Chondrocyte (in vitro differentiated cells): ENCODE data around the gene MT1F. TPM values are rescaled to one million over a fixed set of nuclear protein-coding genes. Genes with fewer than 3 reads are reported as not detected.

Source experiments
- DNase-seq: peaks from one replicate; pipeline ENCODE4 v3.0.0; 2021; ENCODE audit warnings: mixed read lengths, low spot score
- H3K27ac Mint-ChIP-seq: one replicate; pipeline ENCODE4 v1.8.0; 2021; ENCODE audit warnings: mild to moderate bottlenecking, moderate library complexity, mixed read lengths; ENCODE audit not compliant: unreplicated experiment
- H3K27me3 Mint-ChIP-seq: 2 replicates; pipeline ENCODE4 v1.8.0; 2021; ENCODE audit warnings: low read depth, mixed read lengths
- H3K36me3 Mint-ChIP-seq: 2 replicates; pipeline ENCODE4 v1.8.0; 2021; ENCODE audit warnings: low read depth, mixed read lengths
- H3K4me1 Mint-ChIP-seq: 2 replicates; pipeline ENCODE4 v1.8.0; 2021; ENCODE audit warnings: low read depth, mild to moderate bottlenecking, mixed read lengths
- H3K4me3 Mint-ChIP-seq: one replicate; pipeline ENCODE4 v1.8.0; 2021; ENCODE audit warnings: mild to moderate bottlenecking, moderate library complexity, mixed read lengths; ENCODE audit not compliant: unreplicated experiment
- H3K9me3 Mint-ChIP-seq: 2 replicates; pipeline ENCODE4 v1.8.0; 2021; ENCODE audit warnings: low read depth, mixed read lengths
- CTCF ChIP-seq: fragments of 200-600 bp; sonication (generic); IDR thresholded peaks from 2 replicates; pipeline ENCODE4 v1.5.0; 2021; ENCODE audit warnings: antibody characterized with exemption, mild to moderate bottlenecking, moderate library complexity
- total RNA-seq: library from RNA; stranded (reverse); gene quantifications from 3 replicates; pipeline ENCODE4 v1.2.1, GENCODE V29; 2021

Gene MT1F
- total RNA-seq, 1 donor from 2014 or later = 5.8 TPM

- Mint-ChIP-seq H3K4me1 (peaks cover 36% of the 10 kb centered on the region), H3K36me3 (no peaks in the 10 kb centered on the region), H3K27me3 (no peaks in the 10 kb centered on the region), H3K9me3 (no peaks in the 10 kb centered on the region), H3K27ac (no peak overlapping the region), H3K4me3 (no peak overlapping the region)
- no peak for DNase-seq
- TF ChIP-seq CTCF = no peak
These were observed 34.1 kb upstream of the MT1F start for GRCh38 chr16:56623637-56624036.

- DNase-seq = no peak
- Mint-ChIP-seq H3K9me3 (no peaks in the 10 kb centered on the region), H3K36me3 (no peaks in the 10 kb centered on the region), H3K4me1 (peaks cover 37% of the 10 kb centered on the region), H3K27ac (peak within 1 kb of the TSS; percentile 91), H3K4me3 (peak within 1 kb of the TSS; percentile 79), H3K27me3 (no peaks in the 10 kb centered on the region)
- TF ChIP-seq CTCF = no peak
These were observed 32.4 kb upstream of the MT1F start, which contains the start of gene MT1E for GRCh38 chr16:56625140-56625942. TSS of gene MT1E (plus strand) at chr16:56625781. CDS start at chr16:56625852, 71 bp downstream.

- Mint-ChIP-seq H3K4me1 (peaks cover 37% of the 10 kb centered on the region), H3K4me3 (peak overlapping the region; percentile 76), H3K27ac (peak overlapping the region; percentile 91), H3K27me3 (no peaks in the 10 kb centered on the region), H3K36me3 (no peaks in the 10 kb centered on the region), H3K9me3 (no peaks in the 10 kb centered on the region)
- DNase-seq = no peak
- no peak for TF ChIP-seq CTCF
These were observed 31.7 kb upstream of the MT1F start for GRCh38 chr16:56625943-56626654.

GRCh38 chr16:56626685-56627084 lies 31.1 kb upstream of the MT1F start:
- peaks cover 34% of the 10 kb centered on the region for H3K4me1 Mint-ChIP-seq
- DNase-seq = no peak
- peaks cover under 1% of the 10 kb centered on the region for H3K27me3 Mint-ChIP-seq
- no peak for TF ChIP-seq CTCF
- H3K36me3 Mint-ChIP-seq = no peaks in the 10 kb centered on the region
- H3K27ac Mint-ChIP-seq = peak overlapping the region; percentile 87
- no peaks in the 10 kb centered on the region for H3K9me3 Mint-ChIP-seq
- peak overlapping the region; percentile 76 for H3K4me3 Mint-ChIP-seq

- TF ChIP-seq CTCF = peak; percentile 15
- H3K4me1 Mint-ChIP-seq = peaks cover 40% of the 10 kb centered on the region
- no peaks in the 10 kb centered on the region for H3K9me3 Mint-ChIP-seq
- peak overlapping the region; percentile 57 for H3K27ac Mint-ChIP-seq
- H3K36me3 Mint-ChIP-seq = no peaks in the 10 kb centered on the region
- no peak for DNase-seq
- peaks cover 7% of the 10 kb centered on the region for H3K27me3 Mint-ChIP-seq
- no peak overlapping the region for H3K4me3 Mint-ChIP-seq
These were observed 29.0 kb upstream of the MT1F start for GRCh38 chr16:56628486-56629350.
